ENCODE measurements around the gene ITCH. TPM values are rescaled to one million over a fixed set of nuclear protein-coding genes. Genes with fewer than 3 reads are reported as not detected.
"Not testable (repeated sequence)": the region's sequence is repeated elsewhere in the genome, so short reads cannot be mapped to it uniquely, and the experiment has no call there.

ITCH gene
- polyA plus RNA-seq, 4 donors = 40.6 to 54.5 (median 50.3) TPM

DNA sequence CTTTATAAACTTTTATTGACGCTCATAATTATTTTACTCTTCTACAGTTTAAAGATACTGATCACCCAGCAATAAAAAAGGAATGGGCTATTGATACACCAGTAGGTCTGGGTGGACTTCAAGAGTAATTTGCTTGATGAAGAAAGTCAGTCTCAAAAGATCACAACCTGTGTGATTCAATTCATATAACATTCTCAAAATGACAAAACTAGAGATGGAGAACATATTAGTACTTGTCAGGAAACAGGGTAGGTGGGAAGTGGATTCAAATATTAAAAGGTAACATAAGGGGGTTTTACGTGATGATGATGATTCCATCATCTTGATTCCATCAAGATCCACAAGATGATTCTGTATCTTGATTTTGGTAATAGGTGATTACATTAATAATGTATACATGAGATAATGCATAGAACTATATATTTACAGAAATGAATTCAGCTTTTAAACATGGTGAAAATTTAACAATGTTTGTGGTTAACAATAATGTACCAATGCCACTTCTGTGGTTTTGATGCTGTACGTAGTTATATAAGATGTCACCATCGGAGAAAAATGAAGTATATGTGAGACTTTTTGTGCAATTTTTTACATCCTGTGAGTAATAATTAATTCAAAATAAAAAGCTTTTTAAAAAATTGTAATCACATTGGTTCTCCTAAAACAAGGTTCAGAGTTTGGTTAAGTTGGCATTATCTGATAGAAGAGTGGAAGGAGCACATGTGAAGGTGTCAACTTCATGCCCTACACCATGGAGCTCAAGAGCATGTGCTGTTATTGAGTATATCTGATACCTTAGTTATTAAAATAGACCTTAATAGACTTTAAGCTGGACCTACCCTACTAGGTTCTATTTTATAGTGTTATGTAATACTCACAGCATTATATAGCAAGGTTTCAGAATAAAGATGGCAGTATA lies 86.9 kb downstream of the ITCH start:
- no peak for DNase-seq (ENCODE audit: low read depth in 4 of 4, low spot score in 3 of 4)

DNA sequence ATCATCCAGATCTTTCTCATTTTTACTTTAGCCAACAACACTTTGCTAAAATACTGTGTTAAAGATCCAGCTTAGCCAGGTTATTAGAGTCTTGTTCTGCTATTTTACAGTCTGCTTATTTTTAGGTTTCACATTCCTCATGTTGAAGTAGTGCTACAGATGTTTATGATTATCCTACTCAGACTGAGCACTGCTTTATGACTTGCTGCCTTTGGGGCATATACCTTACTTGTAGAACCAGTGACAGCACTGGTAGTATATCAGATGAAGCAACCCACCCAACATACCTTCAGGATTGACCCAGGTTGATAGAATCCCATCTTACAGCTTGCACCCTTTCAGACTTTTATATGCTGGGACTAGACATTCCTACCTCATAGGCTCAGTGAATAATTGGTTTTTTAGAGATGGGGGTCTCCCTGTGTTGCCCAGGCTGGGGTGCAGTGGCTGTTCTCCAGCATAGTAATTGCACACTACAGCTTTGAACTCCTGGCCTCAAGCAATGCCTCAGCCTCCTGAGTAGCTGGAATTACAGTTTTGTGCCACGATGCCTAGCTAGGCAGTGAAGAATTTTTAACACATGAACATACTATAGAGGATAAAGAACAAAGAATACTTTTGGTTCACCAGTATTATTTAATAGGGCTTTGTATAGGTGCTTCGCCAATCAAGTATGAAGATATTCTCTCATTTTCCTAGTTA lies 89.4 kb downstream of the ITCH start:
- DNase-seq (ENCODE audit: low read depth in 4 of 4, low spot score in 3 of 4) = no peak

DNA sequence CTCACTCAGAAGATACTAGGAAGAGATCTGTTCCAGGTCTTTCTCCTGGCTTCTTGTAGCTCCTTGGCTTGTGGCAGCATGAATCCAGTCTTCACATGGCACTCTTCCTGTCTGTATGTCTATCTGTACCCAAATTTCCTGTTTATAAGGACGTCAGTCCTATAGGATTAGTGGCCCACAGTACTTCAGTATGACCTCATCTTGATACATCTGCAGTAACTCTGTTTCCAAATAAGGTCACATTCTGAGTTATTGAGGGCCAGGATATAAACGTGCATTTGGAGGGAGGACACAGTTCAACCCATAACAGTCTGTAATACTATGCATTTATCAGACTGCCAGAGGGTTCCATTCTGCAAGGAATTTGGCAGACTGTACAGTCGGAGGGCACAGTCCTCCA lies 95.6 kb downstream of the ITCH start:
- DNase-seq (ENCODE audit: low read depth in 4 of 4, low spot score in 3 of 4) = no peak

DNA sequence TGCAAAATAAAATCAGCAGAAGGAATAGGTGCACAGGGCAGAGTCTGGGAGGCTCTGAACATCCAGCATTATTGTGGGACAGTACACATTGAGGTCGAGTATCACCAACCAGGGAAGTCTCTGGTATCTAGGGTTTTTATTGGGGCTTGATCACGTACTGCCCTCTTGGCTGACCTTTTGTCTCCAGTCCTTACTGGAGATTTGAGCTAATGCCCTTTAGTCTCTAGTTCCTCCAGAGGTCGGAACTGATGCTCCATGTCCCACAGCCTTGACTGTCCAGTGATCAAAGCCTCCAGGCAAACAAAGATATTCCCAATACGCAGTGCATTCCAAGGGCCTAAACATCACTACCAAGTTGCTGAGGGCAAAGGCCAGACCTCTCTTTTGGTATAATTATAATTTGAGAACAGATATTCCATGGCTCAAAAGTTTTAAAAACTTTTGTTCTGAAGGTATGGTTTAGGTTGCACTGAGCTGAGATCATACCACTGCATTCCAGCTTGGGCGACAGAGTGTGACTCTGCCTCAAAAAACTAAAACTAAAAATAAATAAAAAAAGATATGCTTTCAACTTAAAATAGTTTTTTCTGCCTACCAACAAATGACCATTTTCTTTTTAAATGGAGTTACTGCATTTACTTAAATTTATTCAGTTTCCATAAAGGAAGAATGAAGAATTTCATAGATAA lies 96.3 kb downstream of the ITCH start:
- no peak for DNase-seq (ENCODE audit: low read depth in 4 of 4, low spot score in 3 of 4)

DNA sequence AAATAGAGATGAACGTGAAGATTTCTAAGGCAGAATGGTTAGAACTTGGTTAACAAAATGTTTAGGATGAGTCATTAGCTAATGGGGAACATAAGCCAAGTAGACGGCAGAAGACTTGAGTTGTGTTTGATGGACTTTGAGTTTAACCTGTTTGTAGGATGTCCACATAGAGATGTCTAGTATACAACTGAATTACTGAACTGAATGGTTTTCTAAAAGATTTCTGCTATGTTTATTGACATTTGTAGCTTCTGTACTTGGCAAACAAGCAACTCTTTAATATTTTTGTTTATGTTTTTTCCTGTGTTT lies 98.7 kb downstream of the ITCH start:
- DNase-seq (ENCODE audit: low read depth in 4 of 4, low spot score in 3 of 4) = no peak

DNA sequence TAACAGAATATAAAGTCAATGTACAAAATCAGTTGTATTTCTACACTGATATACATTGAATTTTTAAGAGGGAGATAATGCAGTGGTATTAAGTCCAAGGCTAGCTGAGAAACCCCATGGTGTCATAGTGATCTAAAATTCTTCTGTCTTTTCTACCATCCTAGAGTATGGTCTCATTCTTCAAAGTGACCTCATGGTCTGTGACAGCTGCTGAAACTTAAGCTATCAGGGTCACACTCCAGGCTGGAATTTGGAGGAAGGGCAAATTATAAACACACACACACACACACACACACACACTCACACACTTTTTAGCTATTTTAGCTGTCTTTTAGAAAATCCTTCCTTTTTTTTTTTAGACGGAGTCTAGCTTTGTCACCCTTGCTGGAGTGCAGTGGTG lies 105.9 kb downstream of the ITCH start:
- no peak for DNase-seq (ENCODE audit: low read depth in 4 of 4, low spot score in 3 of 4)

DNA sequence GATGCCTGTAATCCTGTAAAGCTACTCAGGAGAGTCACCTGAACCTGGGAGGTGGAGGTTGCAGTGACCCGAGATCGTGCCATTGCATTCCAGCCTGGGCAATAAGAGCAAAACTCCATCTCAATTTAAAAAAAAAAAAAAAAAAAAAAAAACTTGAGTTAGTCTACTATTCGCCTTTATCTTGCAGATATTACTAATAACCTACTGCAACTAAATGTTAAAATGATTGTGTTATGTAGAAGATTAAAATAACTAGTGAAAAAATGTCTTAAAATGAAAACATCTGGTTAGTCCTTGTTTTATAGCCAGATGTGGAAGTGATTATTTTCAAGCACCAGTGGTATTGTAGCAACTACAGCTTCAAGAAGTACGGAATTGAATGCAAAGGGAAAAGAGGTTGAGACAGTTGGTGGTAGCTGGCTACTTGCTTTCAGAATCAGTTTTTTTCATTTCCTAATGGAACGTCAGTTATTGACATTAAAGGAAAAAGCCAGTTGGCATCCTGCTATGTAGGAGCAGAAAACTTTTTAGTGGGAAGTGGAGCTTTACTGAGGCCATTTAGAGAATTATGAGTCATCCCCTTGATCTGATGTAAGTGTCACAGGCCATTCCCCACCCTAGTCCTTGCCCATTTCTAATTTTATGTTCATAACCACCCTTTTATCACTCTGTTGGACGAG lies 109.3 kb downstream of the ITCH start:
- DNase-seq (ENCODE audit: low read depth in 4 of 4, low spot score in 3 of 4) = no peak

DNA sequence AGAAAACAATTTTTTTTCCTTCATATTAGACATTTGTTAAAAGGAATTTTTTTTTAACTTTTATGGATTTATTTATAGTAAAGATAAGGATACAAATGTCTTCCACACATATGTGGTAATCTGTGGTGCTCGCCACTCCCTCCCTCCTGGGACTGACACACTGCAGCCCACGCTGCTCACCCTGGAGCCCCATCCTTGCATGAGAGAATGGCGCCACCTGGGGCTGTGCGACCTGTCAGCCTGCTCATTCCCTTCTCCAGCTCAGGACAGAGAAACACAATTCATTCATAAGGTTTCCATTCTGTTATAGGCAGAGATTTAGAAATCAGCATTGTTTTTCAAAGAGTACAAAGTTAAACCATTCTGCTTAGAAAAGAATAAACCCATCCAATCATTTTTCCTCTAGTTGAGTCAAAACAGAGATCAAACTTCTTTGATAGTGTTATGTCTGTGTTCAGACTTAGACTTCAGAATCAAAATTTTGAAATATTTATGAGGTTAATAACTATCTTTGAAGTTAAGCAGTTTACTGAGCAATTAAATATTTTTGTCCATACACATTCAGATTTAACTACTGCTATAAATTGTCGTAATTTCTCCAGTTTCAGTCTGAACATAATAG lies 110.3 kb downstream of the ITCH start:
- DNase-seq (ENCODE audit: low read depth in 4 of 4, low spot score in 3 of 4) = no peak

DNA sequence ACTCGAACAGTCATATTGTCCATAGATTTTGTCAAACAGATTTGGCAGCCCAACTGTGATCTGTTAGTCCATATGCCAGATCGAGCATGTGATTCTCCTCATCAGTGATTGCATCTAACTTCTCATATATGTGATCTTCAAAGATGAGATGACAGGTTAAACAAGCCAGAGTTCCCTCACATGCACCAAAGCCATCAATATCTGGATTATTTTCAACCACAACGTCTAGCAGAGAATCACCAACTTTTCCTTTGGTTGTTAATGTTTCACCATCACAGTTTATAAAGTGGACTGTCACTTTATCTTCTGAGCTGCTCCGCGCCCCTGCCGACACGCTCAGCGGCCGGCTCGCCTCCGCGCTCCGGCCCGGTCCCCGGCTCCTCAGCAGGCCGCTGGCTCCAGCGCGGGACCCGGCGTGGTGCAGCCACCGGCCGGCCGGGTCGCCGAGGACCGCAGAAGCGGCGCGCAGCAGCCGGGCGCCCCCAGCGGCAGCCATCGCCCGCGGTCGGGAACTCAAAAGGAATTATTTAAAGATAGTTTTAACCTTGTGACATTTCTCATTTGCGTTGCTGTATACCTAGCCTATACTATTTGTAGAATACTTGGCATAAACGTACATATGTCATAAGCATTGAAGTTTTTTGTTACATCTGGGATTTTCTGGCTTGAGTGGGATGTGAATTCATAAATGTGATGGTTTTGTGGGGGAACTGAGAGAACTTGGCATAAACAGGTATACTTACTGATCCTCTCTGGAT lies 113.1 kb downstream of the ITCH start:
- DNase-seq (ENCODE audit: low read depth in 4 of 4, low spot score in 3 of 4) = peak in 3 of 4 donors; percentile 15 to 22 (median 18)

DNA sequence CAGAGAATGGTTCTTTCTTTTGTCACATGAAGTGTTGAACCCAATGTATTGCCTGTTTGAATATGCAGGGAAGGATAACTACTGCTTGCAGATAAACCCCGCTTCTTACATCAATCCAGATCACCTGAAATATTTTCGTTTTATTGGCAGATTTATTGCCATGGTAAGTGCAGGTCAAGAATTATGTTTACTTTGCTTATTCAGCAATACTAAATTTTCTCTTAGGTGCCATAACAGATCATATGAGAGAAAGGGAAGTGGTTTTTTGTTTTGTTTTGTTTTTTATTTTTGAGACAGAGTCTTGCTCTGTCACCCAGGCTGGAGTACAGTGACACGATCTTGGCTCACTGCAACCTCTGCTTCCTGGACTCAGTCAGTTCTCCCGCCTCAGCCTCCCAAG lies 116.6 kb downstream of the ITCH start:
- no peak for DNase-seq (ENCODE audit: low read depth in 4 of 4, low spot score in 3 of 4)

DNA sequence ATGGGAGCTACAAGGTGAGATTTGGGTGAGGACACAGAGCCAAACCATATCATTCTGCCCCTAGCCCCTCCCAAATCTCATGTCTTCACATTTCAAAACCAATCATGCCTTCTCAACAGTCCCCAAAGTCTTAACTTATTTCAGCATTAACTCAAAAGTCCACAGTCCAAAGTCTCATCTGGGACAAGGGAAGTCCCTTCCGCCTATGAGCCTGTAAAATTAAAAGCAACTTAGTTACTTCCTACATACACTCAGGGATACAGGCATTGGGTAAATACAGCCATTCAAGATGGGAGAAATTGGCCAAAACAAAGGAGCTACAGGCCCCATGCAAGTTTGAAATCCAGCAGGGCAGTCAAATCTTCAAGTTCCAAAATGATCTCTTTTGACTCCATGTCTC lies 119.1 kb downstream of the ITCH start:
- not testable (repeated sequence) for DNase-seq (ENCODE audit: low read depth in 4 of 4, low spot score in 3 of 4)

DNA sequence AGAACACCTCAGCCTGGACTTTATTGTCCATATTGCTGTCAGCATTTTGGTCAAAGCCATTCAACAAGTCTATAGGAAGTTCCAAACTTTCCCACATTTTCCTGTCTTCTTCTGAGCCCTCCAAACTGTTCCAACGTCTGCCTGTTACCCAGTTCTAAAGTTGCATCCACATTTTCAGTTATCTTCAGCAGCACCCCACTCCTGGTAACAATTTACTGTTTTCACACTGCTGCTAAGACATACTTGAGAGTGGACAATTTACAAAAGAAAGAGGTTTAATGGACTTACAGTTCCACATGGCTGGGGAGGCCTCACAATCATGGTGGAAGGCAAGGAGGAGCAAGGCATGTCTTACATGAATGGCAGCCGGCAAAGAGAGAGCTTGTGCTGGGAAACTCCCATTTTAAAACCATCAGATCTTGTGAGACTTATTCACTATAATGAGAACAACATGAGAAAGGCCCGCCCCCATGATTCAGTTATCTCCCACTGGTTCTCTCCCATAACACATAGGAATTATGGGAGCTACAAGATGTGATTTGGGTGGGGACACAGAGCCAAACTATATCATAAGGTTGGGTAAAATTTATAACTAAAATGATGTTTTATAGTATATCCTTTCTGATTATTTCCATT lies 120.6 kb downstream of the ITCH start:
- not testable (repeated sequence) for DNase-seq (ENCODE audit: low read depth in 4 of 4, low spot score in 3 of 4)

DNA sequence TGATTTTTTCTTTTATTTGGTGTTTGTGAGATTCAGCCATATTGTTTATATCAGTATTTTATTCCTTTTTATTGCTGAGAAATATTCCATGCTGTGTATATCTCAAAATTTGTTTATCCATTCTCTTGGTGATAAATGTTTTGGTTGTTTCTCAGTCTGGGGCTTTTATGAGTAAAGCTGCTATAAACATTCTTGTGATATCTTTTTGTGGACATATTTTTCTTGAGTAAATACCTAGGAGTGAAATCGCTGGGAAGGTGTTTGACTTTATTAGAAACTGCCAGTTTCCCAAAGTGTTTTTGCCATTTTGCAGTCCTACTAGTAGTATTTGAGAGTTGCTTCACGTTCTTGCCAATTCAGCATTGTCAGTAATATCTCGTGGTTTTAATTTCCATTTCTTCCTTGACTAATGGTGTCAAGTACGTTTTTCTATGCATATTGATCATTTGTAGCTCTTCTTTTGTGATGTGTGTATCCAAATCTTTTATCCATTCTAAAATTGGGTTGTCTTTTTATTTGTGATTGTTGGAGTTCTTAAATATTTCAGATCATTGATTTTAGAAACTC lies 122.1 kb downstream of the ITCH start:
- no peak for DNase-seq (ENCODE audit: low read depth in 4 of 4, low spot score in 3 of 4)

DNA sequence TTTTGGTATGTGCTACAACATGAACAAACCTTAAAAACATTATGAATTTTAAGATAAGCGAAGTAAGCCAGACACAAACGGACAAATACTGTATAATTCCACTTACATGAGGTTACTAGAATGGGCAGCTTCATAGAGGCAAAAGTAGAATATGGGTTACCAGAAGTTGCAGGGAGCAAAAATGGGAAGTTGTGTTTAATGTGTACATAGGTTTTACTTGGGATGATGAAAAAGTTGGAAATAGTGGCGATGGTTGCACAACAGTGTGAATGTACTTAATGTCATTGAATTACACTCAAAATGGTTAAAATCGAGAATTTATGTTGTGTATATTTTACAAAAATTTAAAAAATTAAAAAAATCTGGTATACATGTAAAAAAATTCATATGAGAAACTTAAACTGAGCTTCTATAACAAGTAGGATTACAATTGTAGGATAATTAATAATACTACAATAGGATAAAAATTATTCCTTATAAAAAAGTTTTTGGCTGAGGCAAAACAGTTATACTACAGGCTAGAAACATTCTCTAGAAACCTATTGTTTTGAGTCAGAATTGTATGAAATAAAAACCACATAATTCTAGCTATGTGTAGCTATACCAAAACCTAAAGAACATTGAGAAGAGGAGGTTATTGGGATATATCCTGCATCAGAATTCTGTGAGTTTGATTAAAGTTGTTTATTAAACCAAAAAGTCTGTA lies 128.3 kb downstream of the ITCH start:
- DNase-seq (ENCODE audit: low read depth in 4 of 4, low spot score in 3 of 4) = no peak

DNA sequence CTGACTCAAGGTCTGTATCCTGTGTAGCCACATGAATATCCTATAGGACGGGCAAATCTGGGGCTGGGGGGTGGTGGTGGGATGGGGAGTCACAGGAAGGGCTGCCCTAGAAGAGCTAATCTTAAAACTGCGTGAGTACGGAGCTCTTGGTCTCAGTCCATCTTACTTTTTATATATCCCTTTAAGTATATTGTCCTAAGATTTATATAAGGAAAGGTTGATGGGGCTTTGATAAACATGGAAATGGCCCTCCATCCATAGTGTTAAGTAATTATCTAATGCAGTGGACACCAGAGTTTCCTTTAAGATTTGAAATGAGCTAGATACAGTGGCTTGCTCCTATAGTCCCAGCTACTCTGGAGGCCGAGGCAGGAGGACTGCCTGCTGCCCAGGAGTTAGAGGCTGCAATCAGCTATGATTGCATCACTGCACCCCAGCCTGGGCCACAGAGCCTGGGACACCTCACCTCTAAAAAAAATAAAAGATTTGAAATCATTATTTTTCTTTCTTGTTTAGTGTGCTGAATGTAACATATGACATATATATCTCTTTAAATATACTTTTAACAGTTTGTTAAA lies 128.9 kb downstream of the ITCH start:
- DNase-seq (ENCODE audit: low read depth in 4 of 4, low spot score in 3 of 4) = no peak

DNA sequence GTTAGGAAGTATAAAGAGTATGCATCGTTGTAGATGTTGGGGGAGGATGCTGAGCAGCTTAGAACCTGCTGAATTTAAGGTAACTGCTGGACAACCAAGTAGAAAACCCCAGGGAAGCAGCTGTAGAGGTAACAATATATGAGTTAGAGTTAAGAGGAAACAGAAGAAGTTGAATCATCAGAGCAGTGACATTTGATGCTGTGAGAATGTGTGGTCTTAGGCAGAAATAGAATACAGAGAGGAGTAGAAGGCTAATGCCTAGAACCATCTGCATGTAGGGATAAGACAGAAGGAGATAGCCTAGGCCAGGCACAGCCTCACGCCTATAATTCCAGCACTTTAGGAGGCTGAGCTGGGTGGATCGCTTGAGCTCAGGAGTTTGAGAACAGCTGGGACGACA lies 130.6 kb downstream of the ITCH start:
- no peak for DNase-seq (ENCODE audit: low read depth in 4 of 4, low spot score in 3 of 4)

DNA sequence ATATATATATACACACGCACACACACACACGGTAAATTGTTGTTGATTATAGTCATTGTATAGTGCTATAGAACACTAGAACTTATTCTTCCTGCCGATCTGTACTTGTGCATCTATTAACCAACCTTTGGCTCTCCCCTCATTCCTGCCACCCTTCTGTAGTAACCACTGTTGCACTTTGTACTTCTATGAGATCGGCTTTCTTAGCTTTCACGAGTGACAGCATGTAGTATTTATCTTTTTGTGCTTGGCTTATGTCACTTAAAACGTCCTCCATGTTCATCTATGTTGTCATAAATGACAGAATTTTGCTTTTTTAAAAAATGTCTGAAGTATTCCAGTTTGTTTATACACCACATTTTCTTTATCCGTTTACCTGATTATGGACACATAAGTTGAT lies 132.2 kb downstream of the ITCH start:
- DNase-seq (ENCODE audit: low read depth in 4 of 4, low spot score in 3 of 4) = no peak

DNA sequence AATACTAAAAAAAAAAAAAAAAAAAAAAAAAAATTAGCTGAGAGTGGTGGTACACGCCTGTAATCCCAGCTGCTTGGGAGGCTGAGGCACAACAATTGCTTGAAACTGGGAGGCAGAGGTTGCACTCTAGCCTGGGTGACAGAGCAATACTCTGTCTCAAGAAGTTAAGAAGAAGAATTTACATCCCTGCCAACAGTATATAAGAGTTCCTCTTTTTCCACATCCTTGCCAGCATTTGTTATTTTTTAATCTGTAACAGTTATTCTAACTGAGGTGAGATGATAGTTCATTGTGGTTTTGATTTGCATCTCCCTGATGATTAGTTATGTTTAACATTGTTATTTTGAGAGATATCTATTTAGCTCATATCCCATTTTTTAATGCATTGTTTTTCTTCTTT lies 132.8 kb downstream of the ITCH start:
- no peak for DNase-seq (ENCODE audit: low read depth in 4 of 4, low spot score in 3 of 4)

Data from right renal pelvis (tissue), 4 donors.